ENCODE data around the gene AHDC1. TPM values are rescaled to one million over a fixed set of nuclear protein-coding genes. Genes with fewer than 3 reads are reported as not detected.

AHDC1 gene
- total RNA-seq, 4 donors from 2014 or later: 26.4 to 39.9 (median 34.6) TPM

DNA sequence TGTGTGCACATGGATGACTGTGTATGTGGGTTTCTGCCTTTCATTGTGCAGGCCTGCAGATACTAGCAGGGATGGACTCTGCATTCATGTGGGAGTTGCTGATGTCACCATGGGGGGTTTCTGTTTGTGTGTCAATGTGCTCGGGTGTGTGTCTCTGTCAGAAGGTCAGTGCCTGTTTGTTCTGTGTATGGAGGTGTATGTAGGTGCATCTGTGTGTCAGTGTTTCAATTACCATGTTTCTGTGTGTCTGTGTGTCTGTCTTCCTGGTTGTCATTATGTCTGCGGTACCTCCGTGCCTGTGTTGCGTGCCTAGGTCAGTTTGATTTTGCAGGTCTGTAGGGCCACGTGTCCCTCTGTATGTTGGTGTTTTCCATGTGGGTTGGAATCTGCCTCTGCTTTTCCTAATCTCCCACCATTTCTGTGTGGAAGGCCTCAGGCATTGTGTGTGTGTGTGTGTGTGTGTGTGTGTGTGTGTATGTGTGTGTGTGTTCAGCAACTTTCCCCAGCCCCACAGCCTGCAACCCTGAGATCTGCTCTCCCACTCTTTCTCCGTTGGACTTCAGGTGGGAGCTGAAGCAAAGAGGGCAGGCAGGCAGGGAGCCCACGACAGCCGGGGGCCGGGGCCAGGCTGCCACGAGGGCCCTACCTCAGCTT, 77.2 kb downstream of the AHDC1 start:
- peaks cover 0 to 4% (median 0%) of the 10 kb centered on the region in 3 donors for H3K36me3 ChIP-seq
- TF ChIP-seq EP300 (IDR thresholded peaks at IDR 0.05) (no peak), POLR2A (IDR thresholded peaks at IDR 0.05) (no peak)
- TF ChIP-seq, protein P1, sequence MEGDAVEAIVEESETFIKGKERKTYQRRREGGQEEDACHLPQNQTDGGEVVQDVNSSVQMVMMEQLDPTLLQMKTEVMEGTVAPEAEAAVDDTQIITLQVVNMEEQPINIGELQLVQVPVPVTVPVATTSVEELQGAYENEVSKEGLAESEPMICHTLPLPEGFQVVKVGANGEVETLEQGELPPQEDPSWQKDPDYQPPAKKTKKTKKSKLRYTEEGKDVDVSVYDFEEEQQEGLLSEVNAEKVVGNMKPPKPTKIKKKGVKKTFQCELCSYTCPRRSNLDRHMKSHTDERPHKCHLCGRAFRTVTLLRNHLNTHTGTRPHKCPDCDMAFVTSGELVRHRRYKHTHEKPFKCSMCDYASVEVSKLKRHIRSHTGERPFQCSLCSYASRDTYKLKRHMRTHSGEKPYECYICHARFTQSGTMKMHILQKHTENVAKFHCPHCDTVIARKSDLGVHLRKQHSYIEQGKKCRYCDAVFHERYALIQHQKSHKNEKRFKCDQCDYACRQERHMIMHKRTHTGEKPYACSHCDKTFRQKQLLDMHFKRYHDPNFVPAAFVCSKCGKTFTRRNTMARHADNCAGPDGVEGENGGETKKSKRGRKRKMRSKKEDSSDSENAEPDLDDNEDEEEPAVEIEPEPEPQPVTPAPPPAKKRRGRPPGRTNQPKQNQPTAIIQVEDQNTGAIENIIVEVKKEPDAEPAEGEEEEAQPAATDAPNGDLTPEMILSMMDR (IDR thresholded peaks at IDR 0.05): no peak
- peaks cover 0 to 80% (median 68%) of the 10 kb centered on the region in 4 donors for H3K4me1 ChIP-seq
- H3K27me3 ChIP-seq: no peaks in the 10 kb centered on the region
- H3K27ac ChIP-seq: peak overlapping the region; percentile 72 to 88 (median 80)
- DNase-seq (ENCODE audit: low spot score in 2 of 2): no peak
- WGBS, 2 donors: 46 to 47% methylated on average over 10 of the region's 10 CpGs
- peak overlapping the region in 1 of 4 donors; percentile 55 for H3K4me3 ChIP-seq
- no peaks in the 10 kb centered on the region for H3K9me3 ChIP-seq

DNA sequence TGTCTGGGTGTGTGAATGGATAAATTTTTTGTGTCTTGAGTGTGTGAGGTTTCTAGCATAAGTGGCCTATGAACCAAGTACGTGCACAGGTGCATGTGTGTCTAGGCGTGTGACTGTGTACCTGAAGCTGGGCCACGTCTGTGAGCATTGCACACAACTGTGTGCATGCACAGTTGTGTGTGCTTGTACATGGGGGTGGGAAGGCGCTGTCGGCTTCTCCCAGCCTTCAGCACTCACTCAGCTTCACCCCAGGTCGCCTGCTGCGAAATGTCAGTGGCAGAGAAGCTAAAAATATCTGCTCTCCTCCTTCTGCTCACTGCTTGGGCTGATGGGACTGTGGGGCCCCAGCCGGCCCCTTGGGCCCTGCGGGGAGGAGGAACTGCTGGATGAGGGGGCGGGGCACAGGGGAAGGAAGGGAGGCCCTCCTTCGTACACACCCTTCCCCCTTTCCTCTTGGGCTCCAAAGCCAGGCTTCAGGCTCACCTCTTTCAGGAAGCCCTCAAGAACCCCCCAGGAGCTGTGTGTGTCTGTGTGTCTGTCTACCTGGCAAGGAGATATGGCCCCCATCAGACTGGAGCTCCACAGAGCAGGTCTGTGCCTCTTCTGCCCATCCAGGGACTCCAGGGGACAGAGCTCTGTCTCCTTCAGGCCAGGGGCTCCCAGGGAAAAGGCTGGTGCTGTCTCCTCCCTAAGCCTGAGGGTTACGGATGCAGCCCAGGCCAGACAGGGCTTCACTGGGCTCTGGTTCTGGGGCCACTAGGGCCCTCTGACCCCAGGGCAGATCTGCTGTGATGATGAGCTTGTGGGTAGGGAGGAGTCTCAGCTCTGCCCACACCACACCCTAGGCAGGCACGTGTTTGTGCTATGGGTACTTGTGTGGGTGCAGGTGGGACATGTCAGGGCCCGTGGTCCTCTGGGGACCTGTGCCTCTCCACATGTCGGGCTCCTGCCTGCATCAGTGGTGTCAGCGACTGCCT, 78.4 kb downstream of the AHDC1 start:
- H3K27me3 ChIP-seq: no peaks in the 10 kb centered on the region
- H3K9me3 ChIP-seq: no peaks in the 10 kb centered on the region
- WGBS, 2 donors: 24 to 35% methylated on average over 12 to 15 of the region's 16 CpGs
- no peaks in the 10 kb centered on the region for H3K36me3 ChIP-seq
- peak overlapping the region in 3 of 4 donors; percentile 73 to 88 (median 81) for H3K27ac ChIP-seq
- TF ChIP-seq, protein P1 (IDR thresholded peaks at IDR 0.05): no peak
- TF ChIP-seq EP300 (IDR thresholded peaks at IDR 0.05): peak in 1 of 2 donors; percentile 9
- peak in 1 of 2 donors; percentile 42 for DNase-seq (ENCODE audit: low spot score in 2 of 2)
- H3K4me1 ChIP-seq: peaks cover 0 to 91% (median 80%) of the 10 kb centered on the region in 4 donors
- H3K4me3 ChIP-seq: peak overlapping the region in 1 of 4 donors; percentile 55

DNA sequence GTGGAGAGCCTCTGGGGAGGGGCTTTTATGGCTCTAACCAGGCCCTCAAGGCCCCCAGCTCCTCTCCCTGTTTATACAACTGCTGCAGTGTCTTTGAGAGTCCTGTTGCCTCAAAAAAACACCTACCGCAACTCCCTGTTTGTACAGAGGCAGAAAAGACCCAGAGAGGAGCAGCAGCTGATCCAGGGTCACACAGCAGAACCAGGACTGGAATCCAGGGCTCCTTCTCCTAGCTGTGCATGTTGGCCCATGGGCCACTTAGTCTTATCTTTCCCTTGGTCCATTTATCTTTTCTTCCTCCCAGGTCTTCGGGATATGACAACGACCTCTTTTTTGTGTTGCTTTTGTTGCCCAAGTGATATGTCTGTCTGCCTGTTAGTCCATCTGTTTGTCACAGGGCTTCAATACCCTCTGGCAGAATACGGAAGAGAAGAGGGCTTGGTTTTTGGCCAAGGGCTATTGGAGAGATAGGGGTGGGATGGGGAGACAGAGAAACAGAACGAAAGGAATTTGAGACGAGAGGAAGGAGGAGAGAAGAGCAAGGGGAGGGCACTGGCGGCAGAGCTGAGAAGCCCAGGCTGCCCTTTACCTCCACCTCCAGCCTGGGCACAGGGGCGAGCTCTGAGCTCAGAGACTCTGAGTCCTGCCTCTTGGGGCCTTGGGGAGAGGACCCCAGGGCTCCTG, 80.5 kb downstream of the AHDC1 start:
- DNase-seq (ENCODE audit: low spot score in 2 of 2): no peak
- TF ChIP-seq, protein P1 (IDR thresholded peaks at IDR 0.05): no peak
- TF ChIP-seq POLR2A (IDR thresholded peaks at IDR 0.05) (no peak), EP300 (IDR thresholded peaks at IDR 0.05) (no peak)
- 46 to 52% methylated on average over 8 of the region's 8 CpGs for WGBS, 2 donors
- Histone ChIP-seq H3K4me3 (no peak overlapping the region), H3K9me3 (no peaks in the 10 kb centered on the region), H3K27me3 (no peaks in the 10 kb centered on the region), H3K36me3 (no peaks in the 10 kb centered on the region), H3K4me1 (peaks cover 0 to 95% (median 84%) of the 10 kb centered on the region in 4 donors), H3K27ac (peak overlapping the region in 3 of 4 donors; percentile 55 to 76 (median 74))

DNA sequence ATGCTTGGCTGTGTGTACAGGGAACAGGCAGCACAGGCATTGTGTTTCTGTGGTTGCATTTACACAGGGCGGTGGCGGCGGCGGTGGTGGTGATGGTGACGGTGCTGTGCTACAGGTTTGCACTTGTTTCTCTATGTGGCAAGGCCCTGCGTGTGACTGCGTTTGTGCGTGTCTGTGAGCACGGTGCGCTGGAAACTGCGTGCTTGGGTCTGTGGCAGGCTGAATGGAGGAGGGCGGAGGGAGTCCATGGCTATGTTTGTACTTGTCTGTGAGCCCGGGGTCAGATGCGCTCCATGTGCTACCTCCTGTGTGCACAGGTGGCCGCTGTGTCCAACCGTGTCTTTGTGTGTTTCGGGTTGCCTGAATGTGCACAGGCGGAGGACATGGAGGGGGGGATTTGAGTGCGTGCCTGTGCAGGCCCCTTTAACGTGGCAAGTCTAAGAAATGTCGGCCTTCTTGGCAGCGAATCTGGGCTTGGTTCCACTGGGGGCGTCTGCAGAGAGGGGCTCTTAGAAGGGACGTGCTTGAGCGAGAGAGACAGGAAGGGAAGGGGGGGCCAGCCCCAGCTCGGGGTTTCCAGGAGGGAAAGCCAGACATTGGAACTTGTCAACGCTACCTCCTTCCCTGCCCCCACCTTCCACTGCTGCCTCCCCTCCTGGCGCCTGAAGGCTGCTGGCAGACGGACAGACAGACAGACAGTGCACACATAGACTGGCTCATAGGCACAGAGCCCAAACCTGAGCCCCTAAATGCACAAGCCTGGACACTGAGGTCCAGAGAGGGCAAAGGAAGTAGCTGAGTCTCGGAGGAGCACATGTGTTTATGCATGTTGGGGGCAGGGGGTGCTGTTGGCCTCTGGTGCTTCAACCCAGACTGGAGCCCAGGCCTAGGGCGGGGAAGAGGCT, 81.3 kb downstream of the AHDC1 start:
- no peaks in the 10 kb centered on the region for H3K36me3 ChIP-seq
- 42 to 50% methylated on average over 30 to 31 of the region's 31 CpGs for WGBS, 2 donors
- H3K27ac ChIP-seq: peak overlapping the region in 3 of 4 donors; percentile 59 to 76 (median 74)
- no peak overlapping the region for H3K4me3 ChIP-seq
- no peaks in the 10 kb centered on the region for H3K9me3 ChIP-seq
- no peak for TF ChIP-seq POLR2A (IDR thresholded peaks at IDR 0.05)
- TF ChIP-seq, protein P1 (IDR thresholded peaks at IDR 0.05): peak in 3 of 5 experiments; percentile 15 to 35 (median 34)
- DNase-seq (ENCODE audit: low spot score in 2 of 2): no peak
- H3K27me3 ChIP-seq: no peaks in the 10 kb centered on the region
- H3K4me1 ChIP-seq: peaks cover 0 to 95% (median 77%) of the 10 kb centered on the region in 4 donors
